ENCODE measurements around the gene COL16A1.

The COL16A1 gene

DNA sequence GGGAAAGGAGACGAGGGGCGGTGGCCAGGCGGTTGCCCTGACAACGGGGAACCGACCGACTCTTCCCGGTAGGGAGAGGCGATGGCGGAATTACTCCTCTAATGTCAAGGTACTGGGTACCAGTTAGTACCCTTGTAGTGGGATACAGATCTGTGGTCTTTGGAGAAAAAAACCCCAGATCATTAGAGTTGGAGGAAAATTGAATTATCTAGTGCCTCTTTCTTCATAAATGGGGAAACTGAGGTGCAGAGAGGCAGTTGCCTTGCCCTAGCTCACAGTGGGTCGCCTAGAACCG, 58.6 kb downstream of the COL16A1 start:
- no peak for DNase-seq

- peak; percentile 97 for DNase-seq
Observed at GRCh38 chr1:31644560-31645273, 59.1 kb downstream of the COL16A1 start, which contains the start of gene PEF1. Gene PEF1 (minus strand): TSS chr1:31644876. CDS start chr1:31644864, 12 bp downstream.

DNA sequence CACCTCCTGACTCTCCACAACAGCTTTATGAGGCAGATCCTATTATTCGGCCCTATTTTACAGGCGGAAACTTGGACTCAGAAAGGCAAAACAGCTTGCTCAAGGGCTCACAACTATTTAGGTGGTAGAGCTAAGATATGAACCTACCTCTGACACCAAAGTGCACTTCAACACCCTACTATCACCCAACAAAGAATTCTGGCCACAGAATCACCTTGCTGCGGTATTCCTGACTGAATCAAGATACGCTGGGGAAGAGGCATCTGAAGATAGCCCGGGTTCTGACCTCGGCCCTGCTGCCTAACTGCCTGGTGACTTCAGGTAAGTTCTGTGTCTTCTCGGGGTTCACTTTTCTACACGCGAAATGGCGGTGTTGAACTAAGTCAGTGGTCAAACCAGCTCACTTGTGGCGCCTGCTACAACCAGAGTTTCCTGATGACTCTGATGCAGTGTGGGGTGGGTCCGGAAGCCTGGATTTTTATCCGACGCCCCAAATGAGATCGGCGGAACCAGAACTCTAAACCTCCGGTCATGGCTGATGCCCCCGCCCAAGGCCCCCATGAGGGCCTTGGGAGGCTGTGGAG, 59.7 kb downstream of the COL16A1 start:
- no peak for DNase-seq

- no peak for DNase-seq
Observed at GRCh38 chr1:31642897-31643296, 60.9 kb downstream of the COL16A1 start.

GRCh38 chr1:31642366-31642765, 61.5 kb downstream of the COL16A1 start:
- DNase-seq: no peak

GRCh38 chr1:31640964-31641363, 62.9 kb downstream of the COL16A1 start:
- no peak for DNase-seq

- no peak for DNase-seq
Observed at GRCh38 chr1:31640179-31640578, 63.6 kb downstream of the COL16A1 start.

- DNase-seq: peak; percentile 68
Observed at GRCh38 chr1:31639543-31639942, 64.3 kb downstream of the COL16A1 start.

GRCh38 chr1:31637915-31638673, 65.7 kb downstream of the COL16A1 start:
- no peak for DNase-seq

- DNase-seq: peak; percentile 12
Observed at GRCh38 chr1:31633117-31633516, 70.7 kb downstream of the COL16A1 start.

DNA sequence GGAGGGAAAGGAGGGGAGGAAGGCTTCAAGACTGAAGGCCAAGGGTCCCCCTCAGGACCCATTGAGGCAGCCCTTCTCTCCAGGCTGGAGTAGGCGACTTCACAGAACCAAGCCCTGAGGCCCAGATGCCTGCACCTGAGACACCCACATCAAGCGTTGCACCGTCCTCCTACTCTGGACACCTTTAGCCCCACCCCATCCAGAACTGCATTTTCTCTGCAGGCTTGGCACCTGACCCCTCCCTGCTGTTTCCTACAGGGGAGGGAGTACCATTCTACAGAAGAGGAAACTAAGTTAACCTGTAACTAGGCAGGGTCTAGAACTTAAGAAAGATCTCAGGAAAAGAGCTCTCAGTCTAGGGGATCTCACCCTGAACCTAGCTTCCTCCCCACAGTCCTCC, 71.2 kb downstream of the COL16A1 start:
- DNase-seq: no peak

- DNase-seq: no peak
Observed at GRCh38 chr1:31628931-31629556, 74.8 kb downstream of the COL16A1 start.

DNA sequence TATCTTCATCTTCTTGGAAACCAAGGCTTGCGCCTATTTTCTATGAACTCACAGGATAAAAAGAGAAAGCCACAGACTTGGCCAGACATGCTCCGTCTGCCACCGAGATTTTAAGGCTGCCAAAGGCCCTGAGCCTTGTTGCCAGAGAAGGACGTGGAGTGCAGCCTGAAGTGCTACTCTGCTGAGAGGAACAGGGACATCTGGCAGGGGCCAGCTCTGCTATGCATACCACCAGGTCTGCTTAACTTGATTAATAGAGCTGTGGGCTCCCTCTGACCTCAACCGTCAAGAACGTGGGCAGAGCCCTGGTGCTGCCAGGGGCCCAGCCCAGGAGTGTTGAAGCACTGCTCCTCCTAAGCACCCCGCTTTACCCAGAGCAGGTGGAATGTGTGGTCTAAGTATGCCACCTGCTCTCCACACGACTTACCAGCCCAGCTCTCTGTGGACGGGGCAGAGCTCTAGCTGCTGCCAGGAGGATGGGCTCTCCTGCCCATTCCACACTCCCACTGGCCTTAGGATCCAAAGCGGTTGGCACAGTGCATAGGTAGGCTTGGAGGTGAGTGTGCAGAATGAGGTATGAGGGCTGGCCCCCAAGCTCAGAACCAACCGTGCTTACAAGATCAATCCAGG, 75.8 kb downstream of the COL16A1 start:
- no peak for DNase-seq

DNA sequence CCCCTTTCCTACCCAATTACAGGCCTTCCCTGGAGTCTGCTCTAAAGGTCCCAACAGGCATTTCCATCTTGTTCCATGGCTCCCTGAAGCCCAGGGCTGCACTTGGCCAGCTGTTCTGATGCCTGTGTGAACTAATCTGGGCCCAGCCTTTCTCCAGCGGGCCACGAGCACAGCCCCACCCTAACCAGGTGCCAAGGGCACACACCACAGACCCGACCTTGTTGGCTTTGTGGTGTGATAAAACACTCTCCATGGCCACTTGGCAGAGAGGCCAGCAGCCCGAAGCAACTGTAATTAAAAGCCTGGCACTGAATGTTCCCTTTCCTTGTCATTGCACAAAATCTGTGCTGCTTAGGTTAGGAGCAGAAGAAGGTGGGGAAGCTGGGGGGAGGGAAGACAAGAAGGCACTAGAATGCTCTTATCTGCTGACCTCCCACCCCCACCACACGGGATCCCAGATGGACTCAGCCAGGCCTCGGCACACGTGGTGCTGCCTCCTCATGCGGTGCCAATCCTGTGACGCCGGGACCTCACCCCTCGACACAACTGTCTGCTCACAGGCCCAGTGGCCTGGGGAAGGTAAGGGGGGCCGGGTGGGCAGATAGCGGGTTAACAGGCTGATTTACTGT, 76.4 kb downstream of the COL16A1 start:
- no peak for DNase-seq

DNA sequence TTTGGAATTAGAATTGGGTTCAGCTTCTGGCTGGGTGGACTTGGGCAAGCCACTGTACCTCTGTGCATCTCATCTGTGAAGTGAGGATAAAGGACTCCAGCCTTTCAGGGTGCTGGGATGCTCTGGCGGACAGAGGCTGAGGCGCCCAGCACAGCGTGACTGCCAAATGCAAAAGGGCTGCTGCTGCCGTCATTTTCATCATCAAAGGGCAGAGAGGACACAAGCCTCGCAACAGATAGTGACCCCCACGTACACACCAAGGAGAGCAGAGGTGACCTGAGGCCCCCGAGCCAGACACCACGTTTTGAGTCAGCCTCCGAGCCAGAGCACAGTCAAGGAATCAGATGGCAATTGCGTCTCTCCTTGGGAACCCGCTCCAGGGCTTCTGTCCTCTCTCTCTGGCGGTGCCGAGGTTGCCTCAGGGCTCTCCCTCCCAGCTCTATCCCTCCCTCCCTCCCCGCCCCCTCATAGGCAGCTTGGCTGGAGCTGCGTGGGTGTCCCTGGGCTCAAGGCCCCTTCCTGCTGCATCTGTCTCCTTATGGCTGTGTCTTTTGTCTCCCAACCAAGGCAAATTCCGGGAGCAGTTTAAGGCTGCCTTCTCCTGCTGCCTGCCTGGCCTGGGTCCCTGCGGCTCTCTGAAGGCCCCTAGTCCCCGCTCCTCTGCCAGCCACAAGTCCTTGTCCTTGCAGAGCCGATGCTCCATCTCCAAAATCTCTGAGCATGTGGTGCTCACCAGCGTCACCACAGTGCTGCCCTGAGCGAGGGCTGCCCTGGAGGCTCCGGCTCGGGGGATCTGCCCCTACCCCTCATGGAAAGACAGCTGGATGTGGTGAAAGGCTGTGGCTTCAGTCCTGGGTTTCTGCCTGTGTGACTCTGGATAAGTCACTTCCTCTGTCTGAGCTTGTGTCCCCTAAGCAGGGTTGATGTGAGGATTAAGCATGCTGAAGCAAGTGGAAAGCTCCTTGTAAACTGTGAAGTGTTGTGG, 77.3 kb downstream of the COL16A1 start:
- peak; percentile 93 for DNase-seq

- peak; percentile 94 for DNase-seq
Observed at GRCh38 chr1:31625561-31626222, 78.1 kb downstream of the COL16A1 start.

- DNase-seq: peak; percentile 59
Observed at GRCh38 chr1:31624731-31625514, 78.9 kb downstream of the COL16A1 start.

DNA sequence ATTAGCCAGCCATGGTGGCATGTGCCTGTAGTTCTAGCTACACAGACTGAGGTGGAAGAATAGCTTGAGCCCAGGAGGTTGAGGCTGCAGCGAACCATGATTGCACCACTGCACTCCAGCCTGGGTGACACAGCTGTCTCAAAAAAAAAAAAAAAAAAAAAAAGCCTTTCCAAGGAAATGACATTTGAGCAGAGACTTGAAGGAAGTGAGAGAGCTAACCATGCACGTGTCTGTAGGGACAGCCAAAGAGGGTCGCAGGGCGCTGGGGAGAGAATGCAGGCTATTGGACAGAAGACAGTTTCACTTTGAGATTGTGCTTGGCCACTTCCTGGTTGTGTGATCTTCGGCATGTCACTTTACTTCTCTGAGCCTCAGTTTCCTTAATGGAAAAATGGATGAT, 79.5 kb downstream of the COL16A1 start:
- peak; percentile 92 for DNase-seq

DNA sequence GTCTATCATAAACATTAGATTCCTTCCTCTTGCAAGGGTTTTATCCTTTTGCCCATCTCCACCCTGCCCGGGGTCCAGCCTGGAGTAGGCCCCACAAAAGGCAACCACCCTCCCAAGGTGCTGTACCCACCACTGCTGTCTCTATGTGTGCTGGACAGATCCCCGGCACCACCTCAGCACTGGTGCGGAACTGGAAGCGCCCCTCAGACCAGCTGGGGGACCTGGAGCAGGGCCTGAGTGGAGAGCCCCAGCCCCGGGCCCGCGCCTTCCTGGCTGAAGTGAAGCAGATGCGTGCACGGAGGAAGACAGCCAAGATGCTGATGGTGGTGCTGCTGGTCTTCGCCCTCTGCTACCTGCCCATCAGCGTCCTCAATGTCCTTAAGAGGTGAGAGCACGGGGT, 80.5 kb downstream of the COL16A1 start:
- DNase-seq: no peak

Measured in MV-4-11 (cell line).